ENCODE results near the gene RHBDL2. TPM values are rescaled to one million over a fixed set of nuclear protein-coding genes. Genes with fewer than 3 reads are reported as not detected.
"Not testable (repeated sequence)": the region's sequence is repeated elsewhere in the genome, so short reads cannot be mapped to it uniquely, and the experiment has no call there.

Gene RHBDL2, protein sequence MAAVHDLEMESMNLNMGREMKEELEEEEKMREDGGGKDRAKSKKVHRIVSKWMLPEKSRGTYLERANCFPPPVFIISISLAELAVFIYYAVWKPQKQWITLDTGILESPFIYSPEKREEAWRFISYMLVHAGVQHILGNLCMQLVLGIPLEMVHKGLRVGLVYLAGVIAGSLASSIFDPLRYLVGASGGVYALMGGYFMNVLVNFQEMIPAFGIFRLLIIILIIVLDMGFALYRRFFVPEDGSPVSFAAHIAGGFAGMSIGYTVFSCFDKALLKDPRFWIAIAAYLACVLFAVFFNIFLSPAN
- total RNA-seq = under 1 TPM in 1 of 2 donors, not detected in 1; 0.15 TPM
- long read RNA-seq, partial matches to known transcripts = 0 of 1 reads
- long read RNA-seq, other reads (novel, unspliced or antisense) = 1 of 1 reads

DNA sequence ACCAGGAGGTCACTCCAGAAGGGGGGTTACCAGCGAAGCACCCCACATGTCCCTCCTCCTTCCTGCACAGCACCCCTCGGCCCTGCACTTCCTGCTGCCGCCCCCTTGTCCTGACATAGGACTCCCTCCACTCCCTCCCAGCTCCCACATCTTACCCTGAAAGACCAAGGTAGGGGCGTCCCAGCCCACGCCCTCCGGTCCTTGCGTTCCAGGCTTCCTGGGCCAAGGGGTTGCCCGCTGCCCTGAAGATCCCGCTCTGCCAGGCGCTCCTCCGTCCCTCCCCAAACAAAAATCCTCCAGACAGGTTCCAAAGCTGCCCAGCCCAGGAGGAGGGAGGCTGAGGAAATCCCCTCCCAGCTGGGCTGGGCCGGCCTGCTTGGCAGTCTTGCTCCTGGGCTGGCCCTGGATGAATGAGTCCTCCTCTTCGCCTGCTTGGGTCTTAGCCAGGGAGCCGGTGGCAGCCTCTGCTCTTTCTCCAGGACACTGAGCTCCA is at the start of gene RHBDL2:
Gene RHBDL2, minus strand, starts transcription at position 304 of the 493 bp plus-strand sequence. CDS start 22,618 bp downstream, outside the sequence.
- DNase-seq (peak; percentile 76), ATAC-seq (peak; percentile 96 to 99)
- intact Hi-C loops (cut with DNase I) = no loop called here

DNA sequence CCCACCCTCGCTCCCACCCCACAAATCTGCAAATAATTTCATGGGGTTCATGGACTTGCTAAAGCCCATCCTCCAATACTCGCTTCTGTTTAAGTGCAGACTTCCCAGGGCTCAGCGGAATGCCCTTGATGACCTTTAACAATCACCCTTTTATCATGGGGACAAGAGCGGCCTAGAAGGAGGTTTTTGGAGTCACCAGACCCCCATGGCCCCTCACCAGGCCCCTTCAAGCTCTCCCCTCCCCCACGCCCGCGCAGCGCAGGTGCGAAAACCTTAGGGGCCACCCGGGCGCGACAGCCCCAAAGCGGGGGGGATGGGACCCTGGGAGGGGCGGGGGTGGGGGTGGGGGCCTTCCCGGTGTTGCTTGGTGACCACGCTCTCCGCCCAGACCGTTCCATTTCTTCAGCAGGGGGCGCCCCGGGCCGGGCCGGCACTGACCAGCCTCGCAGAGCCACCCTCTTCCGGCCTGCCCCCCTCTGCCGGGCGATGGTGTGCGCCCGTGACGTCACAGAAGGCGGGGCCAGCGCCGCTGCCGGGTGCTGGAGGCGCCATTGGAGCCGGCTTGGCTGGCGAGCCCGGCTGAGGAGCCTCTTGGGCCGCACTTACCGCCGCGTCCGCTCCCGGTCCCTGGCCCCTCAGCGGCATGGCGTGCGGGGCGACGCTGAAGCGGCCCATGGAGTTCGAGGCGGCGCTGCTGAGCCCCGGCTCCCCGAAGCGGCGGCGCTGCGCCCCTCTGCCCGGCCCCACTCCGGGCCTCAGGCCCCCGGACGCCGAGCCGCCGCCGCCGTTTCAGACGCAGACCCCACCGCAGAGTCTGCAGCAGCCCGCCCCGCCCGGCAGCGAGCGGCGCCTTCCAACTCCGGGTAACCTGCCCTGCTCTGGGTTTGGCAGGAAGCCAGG is 49.4 kb upstream of the RHBDL2 start, which contains the start of gene AKIRIN1:
Gene AKIRIN1, plus strand, starts transcription at position 539 of the 900 bp plus-strand sequence. Its CDS starts 105 bp downstream, at position 644.
- peak; percentile 98 for ATAC-seq
- DNase-seq = peak; percentile 98
- intact Hi-C loops (cut with DNase I) = loop anchor here in 1 of 2 donors (10.0 kb wide), 1 partner anchor 136 kb away; the partner anchor contains the start of gene RRAGC

DNA sequence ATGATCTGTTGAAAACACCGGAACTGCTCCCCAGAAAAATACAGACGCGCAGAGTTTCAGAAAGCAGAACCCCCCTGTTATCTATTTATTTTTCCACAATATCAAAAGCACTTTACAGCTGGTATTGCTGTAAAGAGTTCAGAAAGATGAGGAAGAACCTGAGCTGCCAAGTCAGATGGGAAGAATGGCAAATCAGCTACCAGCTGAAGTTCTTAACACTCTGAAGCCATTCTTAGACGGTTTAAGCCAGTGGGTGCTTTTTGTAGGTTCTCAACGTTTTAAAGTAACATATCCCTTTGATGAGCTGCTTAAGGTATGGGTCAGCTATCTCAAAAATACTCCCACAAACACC is 48.7 kb upstream of the RHBDL2 start:
- ATAC-seq = peak in 1 of 2 donors; percentile 0
- no peak for DNase-seq
- intact Hi-C loops (cut with DNase I) = loop anchor here in 1 of 2 donors (10.0 kb wide), 1 partner anchor 136 kb away; the partner anchor contains the start of gene RRAGC

DNA sequence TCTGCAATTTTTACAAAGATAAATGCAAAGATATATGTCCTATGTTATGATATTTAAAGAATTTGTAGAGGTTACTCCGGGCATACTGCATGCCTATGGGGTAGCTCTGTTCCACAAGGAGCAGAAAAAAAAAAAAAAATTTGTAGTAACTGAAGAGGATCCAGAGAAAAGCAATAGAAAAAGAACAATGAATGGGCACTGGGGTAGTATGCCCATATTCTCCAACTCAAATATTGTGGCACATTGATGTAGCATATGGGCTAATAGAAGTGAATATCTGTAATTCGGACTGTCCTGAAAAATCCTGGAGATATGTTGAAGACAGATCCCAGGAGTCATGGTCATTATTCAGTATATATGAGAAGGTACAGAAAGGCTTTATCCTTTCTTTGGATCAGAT is 48.3 kb upstream of the RHBDL2 start:
- DNase-seq (no peak), ATAC-seq (no peak)
- intact Hi-C loops (cut with DNase I) = loop anchor here in 1 of 2 donors (10.0 kb wide), 1 partner anchor 135 kb away; the partner anchor contains the start of gene RRAGC

DNA sequence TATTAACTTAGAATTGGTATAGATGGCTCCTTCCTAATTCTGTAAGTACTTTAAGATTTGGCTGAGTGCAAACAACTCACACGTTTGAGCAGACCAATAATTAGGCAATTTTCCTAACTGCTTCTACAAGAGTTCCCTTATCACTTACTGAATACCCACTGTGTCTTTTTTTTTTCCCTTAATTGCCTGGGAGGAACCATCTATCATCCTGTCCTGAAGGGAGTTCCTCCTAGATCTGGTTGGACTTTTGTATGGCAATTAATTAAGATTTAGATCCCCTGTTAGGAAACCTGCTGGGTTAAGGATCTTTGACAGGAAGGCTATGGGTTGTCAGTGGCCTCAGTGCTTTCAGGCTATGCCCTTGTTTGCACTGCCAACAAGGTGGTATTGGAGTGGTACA is 37.8 kb upstream of the RHBDL2 start:
- DNase-seq; ATAC-seq; intact Hi-C loops (cut with DNase I): not testable (repeated sequence)

DNA sequence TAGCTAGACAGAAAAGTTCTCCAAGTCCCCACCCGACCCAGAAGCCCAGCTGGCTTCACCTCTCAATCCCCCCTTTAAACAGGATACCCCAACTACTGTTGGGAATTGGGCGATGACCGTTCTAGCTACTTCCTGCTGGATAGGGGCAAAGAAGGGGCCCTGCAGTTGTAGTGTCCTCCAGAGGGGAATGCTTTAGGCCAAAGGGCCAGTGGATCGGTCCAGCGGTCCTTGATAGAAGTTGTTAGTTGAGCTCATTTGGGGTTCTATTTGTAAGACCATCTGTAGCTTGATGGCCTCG is 36.6 kb upstream of the RHBDL2 start:
- ATAC-seq; intact Hi-C loops (cut with DNase I); DNase-seq: not testable (repeated sequence)

DNA sequence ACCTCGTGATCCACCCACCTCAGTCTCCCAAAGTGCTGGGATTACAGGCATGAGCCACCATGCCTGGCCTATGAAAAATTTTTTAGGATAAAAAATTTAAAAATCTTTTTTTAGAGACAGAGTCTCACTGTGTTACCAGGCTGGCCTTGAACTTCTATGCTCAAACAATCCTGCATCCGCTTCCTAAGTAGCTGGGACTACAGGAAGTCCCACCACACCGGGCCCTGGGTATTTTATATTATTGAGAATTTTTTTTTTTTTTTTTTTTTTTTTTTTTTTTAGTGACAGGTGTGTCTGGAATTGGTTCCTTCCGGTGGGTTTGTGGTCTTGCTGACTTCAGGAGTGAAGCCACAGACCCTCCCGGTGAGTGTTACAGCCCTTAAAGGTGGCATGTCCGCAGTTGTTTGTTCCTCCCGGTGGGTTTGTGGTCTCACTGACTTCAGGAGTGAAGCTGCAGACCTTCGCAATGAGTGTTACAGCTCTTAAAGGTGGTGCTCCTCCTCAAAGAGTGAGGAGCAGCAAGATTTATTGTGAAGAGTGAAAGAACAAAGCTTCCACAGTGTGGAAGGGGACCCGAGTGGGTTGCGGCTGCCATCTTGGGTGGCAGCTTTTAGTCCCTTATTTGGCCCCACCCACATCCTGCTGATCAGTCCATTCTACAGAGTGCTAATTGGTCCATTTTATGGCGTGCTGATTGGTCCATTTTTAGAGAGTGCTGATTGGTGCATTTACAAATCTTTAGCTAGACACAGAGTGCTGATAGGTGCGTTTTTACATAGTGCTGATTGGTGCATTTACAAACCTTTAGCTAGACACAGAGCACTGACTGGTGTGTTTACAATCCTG is 36.0 kb upstream of the RHBDL2 start:
- ATAC-seq; intact Hi-C loops (cut with DNase I); DNase-seq: not testable (repeated sequence)

DNA sequence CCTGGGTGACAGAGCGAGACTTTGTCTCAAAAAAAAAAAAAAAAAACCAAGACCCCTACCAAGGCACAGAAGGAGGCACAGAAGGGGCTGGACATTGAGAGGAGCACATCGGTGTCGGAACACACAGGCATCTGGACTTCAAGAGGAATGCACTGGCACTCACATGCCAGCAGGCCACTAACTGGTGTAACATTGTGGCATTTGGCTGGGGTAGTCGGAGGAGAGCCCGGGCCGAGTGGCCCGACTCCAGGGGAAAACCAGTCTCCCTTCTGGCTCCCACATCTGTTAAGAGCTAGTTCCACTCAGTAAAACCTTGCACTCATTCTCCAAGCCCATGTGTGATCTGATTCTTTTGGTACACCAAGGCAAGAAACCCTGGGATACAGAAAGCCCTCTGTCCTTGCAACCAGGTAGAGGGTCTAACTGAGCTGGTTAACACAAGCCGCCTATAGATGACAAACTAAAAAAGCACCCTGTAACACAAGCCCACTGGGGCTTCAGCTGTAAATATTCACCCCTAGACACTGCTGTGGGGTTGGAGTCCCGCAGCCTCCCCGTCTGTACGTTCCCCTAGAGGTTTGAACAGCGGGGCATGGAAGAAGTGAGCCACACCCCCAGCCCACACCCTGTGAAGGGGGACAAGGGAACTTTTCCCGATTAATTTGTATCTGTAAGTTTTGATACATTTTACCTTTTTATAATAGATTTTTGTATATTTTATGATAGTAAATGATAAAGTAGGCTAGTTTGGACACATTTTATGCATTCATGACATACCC is 32.2 kb upstream of the RHBDL2 start:
- peak in 1 of 2 donors; percentile 63 for ATAC-seq
- intact Hi-C loops (cut with DNase I) = no loop called here
- DNase-seq = no peak

DNA sequence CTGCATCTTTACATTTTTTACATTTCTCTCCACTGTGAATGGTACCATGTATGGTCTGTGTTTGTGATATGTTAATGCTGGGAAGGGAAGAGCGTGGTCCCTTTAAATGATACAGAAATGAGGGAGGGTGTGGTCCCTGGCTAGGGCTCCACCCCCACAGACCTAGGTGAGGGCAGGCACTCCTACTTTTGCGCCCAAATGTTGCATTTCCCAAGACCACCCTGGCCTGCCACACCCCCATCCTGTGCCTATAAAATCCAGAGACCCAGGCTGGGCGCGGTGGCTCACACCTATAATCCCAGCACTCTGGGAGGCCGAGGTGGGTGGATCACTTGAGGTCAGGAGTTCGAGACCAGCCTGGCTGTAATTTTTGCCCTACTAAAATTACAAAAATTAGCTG is 31.5 kb upstream of the RHBDL2 start:
- DNase-seq; ATAC-seq; intact Hi-C loops (cut with DNase I): not testable (repeated sequence)

DNA sequence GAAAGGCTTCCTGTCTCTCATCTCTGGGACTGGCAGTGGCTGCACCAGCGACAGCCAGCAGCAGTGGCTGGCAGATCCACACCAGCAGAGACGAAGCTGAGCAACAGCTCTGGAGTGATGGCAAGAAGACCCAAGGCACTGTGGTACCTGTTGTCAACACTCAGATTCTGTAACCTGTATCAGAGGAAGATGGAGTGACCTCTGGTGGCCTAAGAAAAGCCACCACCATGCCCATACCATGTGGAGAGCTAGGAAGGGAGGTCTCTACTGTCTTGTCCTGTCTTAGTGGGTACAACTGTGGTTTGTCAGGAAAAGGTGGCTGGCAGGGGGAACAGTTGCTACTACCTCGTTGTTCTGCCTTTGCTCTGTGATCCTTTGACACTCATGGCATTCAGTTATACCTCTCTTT is 22.5 kb upstream of the RHBDL2 start:
- intact Hi-C loops (cut with DNase I) = no loop called here
- ATAC-seq (no peak), DNase-seq (no peak)

DNA sequence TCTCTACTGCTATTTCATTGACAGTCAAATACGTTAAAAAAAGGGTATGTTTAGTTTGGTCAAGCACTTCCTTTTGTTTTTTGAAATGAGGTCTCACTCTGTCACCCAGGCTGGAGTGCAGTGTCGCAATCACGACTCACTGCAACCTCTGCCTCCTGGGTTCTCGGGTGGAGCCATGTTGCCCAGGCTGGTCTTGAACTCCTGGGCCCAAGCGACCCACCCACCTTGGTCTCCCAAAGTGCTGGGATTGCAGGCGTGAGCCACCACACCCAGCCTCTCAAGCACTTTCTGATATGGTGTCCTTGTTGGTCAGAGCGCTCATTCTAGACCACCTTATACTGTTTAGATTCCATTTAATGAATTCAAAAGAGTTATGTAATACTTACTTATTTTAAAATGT is 20.9 kb upstream of the RHBDL2 start:
- no peak for DNase-seq
- no peak for ATAC-seq
- intact Hi-C loops (cut with DNase I) = no loop called here

DNA sequence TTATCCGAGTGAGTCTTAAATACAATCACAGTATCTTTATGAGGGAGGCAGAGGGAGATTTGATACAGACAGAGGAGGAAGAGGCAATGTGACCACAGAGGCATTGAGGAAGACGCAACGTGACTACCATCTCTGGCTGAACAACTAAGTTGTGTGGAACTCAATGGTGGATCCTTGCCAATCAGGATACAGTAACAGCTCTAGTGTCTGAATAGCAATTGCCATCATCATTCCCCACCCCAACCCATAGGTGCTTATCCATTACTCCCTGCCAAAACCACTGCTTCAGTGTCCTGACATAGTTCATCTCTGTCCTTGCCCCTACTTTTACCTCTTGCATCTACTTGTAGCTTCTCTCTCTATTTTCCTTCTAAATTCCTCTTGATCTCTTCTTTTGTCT is 20.5 kb upstream of the RHBDL2 start:
- DNase-seq (no peak), ATAC-seq (no peak)
- intact Hi-C loops (cut with DNase I) = no loop called here

DNA sequence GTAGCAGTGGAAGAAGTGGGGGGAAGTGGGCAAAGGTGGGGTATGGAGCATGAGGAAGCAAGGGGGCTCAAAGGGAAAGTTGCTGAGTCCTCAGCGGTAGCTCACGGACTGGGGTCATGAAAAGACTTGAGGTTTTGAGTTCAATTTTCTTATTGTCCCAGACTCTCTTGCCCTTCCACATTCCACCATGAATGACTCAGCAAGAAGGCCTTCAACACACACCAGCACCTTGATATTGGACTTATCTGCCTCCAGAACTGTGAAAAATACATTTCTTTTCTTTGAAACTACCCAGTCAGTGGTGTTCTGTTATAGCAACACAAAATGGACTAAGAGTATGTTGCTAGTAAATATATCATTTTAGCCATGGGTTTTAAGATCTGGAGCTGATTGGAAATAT is 17.3 kb upstream of the RHBDL2 start:
- intact Hi-C loops (cut with DNase I) = no loop called here
- ATAC-seq (no peak), DNase-seq (no peak)

DNA sequence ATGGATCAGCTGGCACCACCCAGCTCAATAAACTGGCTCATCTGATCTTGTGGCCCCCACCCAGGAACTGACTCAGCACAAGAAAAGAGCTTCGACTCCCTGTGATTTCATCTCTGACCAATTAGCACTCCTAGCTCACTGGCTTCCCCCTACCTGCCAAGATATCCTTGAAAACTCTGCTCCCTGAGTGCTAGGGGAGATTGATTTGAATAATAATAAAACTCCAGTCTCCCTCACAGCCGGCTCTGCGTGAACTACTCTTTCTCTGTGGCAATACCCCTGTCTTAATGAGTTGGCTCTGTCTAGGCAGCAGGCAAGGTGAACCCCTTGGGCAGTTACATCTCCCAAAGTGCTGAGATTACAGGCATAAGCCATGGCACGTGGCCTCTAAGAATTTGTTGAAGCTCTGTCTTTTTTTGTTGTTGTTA is 11.8 kb upstream of the RHBDL2 start:
- intact Hi-C loops (cut with DNase I) = no loop called here
- ATAC-seq (no peak), DNase-seq (no peak)

DNA sequence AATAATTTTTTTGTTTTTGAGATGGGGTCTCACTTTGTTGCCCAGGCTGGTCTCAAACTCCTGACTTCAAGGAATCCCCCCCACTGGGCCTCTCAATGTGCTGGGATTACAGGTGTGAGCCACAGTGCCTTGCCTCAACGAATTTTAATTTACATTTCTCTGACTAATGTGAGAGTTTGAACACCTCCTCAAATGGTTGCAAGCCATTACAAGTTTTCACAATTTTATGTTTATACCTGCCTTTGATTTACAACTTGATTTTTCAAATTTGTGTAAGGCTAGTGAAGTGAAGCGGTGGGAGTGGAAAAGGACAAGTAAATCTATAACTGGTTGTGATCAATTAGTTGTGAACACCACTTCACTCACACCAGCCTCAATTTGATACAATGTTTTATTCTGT is 8.9 kb upstream of the RHBDL2 start:
- intact Hi-C loops (cut with DNase I) = no loop called here
- DNase-seq (no peak), ATAC-seq (no peak)

DNA sequence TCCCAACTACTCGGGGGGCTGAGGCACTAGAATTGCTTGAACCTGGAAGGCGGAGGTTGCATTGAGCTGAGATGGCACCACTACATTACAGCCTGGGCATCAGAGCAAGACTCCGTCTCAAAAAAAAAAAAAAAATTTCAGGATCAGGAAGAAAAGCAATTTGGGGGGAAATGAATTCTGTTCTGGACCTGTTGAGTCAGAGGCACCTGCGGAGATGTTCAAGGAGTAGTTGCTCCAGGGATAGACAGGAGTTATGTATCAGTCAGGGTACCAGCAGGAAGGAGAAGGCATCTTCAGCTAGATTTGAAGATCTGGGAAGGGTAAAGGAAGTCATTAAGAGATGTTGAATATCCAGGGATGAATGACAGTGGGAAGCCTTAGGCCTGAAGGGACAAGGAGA is 2.9 kb upstream of the RHBDL2 start:
- DNase-seq (no peak), ATAC-seq (no peak)
- intact Hi-C loops (cut with DNase I) = no loop called here

DNA sequence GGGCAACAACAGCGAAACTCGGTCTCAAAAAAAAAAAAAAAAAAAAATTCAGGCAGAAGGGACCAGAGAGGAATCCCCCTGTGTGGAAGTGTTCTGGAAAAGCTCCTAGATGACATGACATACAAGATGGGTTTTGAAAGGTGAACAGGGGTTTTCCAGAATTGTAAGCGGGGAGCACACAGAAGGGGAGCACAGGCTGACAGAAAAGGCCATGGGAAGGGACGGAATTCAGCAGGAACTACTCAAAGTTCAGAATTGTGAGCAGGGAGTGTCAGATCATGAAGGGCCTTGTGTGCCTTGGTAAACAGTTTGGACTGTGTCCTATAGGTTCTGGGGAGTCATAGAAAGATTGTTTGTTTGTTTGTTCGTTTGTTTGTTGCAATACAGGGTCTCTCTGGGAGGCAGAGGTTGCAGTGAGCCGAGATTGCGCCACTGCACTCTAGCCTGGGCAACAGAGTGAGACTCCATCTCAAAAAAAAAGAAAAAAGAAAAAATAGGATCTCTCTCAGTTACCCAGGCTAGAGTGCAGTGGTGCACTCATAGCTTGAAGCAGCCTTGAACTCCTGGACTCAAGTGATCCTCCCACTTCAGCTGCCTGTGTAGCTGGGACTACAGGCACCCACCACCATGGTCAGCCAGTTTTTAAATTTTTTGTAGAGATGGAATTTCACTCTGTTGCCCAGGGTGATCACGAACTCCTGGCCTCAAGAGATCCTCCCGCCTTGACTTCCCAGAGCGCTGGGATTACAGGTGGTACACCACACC is 1.2 kb upstream of the RHBDL2 start:
- no peak for DNase-seq
- intact Hi-C loops (cut with DNase I) = no loop called here
- no peak for ATAC-seq
